SKM-1 treated with dmso at 0.1 percent for 144 hours (cell line): ENCODE results near the gene PATL2.
"Not testable (repeated sequence)": the region's sequence is repeated elsewhere in the genome, so short reads cannot be mapped to it uniquely, and the experiment has no call there.

Source experiments
- DNase-seq: peaks from one replicate; lab custom pipeline; 2025; ENCODE audit not compliant: unreplicated experiment; lab: John Stamatoyannopoulos, UW

Gene PATL2

DNA sequence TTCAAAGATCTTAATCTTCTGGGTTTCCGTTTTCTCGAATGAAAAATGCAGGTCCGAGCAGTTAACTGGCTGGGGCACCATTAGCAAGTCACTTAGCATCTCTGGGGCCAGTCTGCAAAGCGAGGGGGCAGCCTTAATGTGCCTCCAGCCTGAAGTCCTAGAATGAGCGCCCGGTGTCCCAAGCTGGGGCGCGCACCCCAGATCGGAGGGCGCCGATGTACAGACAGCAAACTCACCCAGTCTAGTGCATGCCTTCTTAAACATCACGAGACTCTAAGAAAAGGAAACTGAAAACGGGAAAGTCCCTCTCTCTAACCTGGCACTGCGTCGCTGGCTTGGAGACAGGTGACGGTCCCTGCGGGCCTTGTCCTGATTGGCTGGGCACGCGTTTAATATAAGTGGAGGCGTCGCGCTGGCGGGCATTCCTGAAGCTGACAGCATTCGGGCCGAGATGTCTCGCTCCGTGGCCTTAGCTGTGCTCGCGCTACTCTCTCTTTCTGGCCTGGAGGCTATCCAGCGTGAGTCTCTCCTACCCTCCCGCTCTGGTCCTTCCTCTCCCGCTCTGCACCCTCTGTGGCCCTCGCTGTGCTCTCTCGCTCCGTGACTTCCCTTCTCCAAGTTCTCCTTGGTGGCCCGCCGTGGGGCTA lies at the start of gene PATL2, which contains the start of gene B2M:
TSS of gene PATL2 (minus strand) at position 228 of the 647 bp plus-strand sequence. CDS start 34,833 bp downstream, outside the sequence.
TSS of gene B2M (plus strand) at position 422 of the 647 bp plus-strand sequence. CDS start at position 452, 30 bp downstream.
- peak; percentile 95 for DNase-seq

DNA sequence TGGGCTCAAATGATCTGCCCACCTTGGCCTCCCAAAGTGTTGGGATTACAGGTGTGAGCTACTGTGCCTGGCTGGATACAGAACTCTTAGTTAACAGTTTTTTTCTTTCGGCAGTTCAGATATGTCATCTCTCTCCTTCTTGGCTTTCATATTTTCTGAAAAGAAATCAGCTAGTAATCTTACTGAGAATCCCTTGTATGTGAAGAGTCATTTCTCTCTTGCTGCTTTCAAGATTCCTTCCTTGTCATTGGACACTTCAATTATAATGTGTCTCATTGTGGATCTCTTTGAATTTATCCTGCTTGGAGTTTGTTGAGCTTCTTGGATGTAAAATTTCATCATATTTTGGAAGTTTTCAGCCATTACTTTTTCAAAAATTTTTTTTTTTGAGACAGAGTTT lies 42.2 kb upstream of the PATL2 start:
- no peak for DNase-seq

DNA sequence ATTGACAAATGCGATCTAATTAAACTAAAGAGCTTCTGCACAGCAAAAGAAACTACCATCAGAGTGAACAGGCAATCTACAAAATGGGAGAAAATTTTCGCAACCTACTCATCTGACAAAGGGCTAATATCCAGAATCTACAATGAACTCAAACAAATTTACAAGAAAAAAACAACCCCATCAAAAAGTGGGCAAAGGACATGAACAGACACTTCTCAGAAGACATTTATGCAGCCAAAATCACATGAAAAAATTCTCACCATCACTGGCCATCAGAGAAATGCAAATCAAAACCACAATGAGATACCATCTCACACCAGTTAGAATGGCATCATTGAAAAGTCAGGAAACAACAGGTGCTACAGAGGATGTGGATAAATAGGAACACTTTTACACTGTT lies 32.3 kb upstream of the PATL2 start:
- not testable (repeated sequence) for DNase-seq

DNA sequence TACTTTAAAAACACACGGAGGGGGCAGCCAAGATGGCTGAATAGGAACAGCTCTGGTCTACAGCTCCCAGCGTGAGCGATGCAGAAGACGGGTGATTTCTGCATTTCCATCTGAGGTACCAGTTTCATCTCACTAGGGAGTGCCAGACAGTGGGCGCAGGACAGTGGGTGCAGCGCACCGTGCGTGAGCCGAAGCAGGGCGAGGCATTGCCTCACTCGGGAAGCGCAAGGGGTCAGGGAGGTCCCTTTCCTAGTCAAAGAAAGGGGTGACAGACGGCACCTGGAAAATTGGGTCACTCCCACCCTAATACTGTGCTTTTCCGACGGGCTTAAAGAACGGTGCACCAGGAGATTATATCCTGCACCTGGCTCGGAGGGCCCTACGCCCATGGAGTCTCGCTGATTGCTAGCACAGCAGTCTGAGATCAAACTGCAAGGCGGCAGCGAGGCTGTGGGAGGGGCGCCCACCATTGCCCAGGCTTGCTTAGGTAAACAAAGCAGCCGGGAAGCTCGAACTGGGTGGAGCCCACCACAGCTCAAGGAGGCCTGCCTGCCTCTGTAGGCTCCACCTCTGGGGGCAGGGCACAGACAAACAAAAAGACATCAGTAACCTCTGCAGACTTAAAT lies 28.2 kb upstream of the PATL2 start:
- not testable (repeated sequence) for DNase-seq

DNA sequence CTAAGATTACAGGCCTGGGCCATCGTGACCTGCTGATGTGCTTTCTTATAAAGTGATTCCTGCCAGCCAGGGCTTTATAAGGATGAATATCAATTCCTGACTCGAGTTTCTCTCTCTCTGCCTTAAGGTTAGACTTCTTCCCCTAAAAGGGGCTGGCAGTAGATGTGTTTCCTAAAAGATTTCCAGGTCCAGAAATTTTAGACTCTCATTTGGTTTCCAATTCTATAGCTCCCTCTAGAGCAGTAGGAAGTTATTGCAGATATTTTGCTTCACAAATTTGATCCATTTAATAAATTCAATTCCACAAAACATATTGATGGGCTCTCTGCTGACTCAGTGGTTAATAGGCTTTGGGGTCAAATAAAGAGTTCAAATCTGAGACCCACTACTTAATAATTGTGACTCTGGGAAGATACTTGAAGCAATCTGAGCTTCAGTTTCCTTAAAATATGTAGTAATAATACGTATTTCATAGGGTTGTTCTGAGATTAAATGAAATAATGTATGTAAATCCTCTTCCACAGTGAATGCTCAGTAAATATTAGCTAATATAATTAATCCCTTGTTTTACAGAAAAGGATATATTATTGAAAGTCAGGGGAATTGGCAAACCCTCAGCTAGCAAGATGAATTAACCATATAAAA lies 27.3 kb upstream of the PATL2 start:
- DNase-seq = peak; percentile 49

DNA sequence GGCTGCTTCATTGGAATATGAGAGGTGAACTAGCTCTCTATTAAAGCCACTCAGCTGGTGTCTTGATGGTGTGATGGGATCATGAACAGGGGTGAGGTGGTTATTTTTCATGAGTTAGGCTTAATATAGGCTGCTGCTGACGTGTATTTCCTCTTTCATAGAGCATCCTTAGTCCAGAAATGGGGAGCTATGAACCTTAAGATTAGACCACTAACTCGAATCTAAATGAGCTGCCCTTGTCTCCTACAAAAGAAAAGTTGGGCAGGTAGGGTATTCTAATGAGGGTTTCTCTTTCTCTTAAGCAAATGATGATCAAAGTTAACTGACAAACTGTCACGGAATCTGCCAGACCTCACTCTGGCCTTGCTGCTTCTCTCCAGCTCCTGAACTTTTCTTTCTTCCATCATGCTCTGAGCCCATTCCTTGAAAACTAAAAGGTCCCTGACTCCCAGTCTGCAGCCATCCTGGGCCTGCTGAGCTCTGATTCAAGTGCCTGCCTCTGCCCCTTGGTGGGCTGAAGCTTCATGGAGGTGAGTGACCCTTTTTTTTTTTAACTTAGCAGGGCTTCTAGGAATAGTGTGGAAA lies 25.1 kb upstream of the PATL2 start, which contains the start of gene TRIM69:
TSS of gene TRIM69 (plus strand) at position 348 of the 585 bp plus-strand sequence. CDS start at position 525, 177 bp downstream.
- no peak for DNase-seq

DNA sequence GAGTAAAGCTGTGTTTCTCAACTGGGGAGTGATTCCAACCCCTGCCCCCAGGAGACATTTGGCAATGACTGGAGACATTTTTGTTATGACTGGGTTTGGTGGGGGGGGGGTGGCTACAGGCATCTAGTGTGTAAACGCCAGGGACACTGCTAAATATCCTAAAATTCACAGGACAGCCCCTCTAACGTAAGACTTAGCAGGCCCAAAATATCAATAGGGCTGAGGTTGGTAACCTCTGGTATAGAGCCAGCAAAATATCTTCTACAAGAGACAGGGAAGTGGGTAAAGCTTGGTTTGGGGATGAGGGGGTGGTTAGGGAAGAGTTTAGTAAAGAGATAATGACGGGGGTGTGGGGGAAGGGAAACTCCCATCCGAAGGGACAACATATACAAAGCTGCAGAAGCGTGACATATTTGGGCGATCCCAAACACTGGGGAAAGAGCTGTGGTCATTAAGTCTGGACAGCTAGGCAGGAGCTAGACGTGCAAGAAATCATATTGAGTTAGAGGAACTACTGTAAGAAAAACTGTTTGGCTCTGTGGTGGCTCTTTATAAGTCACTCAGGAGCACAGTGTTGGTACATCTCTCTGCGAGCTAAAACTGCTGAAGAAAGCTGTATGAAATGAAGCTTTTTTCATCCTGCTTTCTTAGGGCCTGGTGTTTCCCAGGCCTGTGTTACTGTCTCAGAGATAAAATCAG lies 24.5 kb upstream of the PATL2 start:
- peak; percentile 41 for DNase-seq

DNA sequence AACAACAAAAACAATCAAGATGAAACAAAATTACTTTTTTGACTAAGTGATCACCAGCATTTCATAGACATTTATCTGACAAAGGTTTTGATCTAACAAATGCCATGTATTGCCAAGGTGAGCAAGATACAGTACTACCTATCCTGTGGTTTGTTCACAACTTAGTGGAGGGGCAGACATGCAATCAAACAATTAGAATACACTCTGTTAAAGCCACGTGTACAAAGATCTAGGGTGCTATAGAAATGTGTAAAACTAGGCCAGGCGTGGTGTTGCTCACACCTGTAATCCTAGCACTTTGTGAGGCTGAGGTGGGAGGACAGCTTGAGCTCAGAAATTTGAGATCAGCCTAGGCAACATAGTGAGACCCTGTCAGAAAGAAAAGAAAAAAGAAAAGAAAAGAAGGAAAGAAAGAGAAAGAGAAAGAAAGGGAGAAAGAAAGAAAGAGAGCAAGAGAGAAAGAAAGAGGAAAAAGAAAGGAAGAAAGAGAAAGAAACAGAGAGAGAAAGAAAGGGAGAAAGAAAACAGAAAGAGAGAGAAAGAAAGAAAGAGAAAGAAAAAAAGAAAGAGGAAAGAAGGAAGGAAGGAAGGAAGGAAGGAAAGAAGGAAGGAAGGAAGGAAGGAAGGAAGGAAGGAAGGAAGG lies 23.8 kb upstream of the PATL2 start:
- no peak for DNase-seq

DNA sequence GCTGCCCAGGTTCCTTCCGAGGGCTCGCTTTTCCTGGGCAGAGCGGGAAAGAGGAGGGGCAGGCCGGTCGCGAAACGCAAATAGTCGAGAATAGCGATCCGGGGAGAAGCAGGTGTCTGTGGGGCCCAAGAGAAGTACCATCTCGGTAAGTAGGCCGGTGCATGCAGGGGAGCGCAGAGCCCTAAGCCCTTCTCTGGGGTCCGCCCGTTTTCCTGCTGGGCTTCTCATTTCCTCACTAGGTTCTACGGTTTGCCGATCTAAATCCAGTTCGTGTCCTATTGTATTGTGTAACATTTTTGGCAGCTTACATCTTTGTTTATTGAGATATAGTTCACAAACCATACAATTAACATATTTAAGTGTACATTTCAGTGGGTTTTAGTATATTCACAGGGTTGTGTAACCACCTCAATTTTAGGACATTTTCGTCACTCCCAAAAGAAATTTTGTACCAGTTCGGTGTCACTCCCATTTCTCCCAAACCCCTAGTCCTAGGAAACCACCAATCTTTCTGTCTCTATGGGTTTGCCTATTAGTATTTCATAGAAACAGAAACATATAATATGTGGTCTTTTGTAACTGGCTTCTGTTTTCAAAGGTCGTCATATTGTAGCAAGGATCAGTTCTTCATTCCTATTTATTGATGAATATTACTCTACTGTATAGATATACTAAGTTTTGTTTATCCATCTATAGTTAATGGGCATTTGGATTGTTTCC lies 18.4 kb upstream of the PATL2 start:
- no peak for DNase-seq

DNA sequence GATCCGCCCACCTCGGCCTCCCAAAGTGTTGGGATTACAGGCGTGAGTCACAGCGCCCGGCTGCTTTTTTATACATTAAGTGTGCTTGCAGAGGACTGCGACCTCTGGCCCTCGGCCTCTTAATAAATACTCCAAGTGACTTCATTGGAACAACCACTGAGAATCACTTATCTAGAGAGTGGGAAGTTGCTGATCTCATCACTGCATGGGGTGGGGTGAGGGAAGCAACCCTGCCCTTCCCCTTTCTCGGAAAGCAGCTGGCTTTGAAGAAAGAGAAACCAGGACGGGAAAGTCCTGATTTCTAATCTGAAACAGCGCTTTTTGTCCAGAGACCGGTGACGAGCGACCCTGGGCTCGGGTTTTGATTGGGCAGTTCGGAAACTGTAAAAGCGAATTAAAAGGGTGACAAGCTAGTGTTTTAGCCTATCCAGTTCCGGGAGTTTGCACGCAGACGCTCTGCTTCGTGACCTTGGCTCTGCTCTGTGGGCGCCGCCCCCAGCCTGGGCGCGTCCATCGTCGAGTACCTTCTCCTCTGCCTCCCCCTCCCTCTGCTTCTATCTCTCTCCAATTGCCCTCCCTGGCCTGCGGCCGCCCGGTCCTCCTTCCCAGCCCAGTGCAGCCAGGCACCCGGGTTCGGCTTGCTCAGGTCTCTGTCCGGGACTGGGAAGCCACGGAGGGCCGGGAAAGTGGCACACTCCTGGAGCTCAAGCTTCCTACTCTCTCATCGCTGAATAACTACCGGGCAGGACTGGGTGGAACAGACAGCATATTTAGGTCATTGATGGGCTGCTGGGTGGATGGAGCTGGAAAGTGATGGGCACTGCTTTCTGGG lies 17.7 kb upstream of the PATL2 start:
- peak; percentile 98 for DNase-seq

DNA sequence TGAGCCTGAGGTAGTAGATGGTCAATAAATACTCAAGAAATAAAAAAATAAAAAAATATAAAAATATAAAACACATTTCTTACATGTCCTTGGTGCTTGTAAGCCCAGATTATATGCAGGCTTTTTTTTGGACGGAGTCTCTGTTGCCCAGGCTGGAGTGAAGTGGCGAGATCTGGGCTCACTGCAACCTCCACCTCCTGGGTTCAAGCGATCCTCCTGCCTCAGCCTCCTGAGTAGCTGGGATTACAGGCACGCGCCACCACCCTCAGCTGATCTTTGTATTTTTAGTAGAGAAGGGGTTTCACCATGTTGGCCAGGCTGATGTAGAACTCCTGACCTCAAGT lies 17.1 kb upstream of the PATL2 start:
- not testable (repeated sequence) for DNase-seq

DNA sequence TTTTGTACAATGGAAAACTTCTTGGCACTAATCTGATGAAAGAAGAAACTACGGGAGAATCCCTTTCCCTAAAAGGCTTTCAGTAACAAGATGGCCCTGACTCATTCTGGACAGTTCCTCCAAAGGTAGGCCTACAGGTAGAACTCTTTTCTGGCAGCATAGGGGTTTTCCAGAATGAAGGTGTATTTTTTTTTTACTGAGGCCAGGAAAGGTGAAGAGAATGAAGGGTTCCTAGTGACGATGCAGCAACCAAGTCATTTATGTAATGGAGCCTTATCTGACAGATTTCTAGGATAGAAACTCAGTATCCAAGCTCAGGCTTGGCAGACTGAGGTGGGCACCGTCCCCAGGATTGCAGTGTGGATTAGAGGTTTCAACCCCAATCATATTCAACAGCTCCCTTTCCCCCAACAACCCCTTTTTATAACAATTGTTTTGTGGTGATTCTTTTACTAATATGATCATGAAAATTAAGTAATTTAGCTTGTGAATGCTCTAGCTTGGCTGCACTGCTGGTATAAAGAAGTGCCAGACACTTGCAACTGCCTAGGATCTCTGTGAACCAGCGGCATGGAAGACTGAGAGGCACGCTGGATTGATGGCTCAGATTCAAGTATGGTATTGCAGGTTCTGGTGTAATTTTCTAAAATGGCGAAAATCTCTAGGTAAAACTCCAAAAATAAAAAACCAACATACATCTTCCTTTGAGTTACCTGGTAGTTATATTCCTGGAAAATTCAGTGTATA lies 16.5 kb upstream of the PATL2 start:
- DNase-seq = no peak

DNA sequence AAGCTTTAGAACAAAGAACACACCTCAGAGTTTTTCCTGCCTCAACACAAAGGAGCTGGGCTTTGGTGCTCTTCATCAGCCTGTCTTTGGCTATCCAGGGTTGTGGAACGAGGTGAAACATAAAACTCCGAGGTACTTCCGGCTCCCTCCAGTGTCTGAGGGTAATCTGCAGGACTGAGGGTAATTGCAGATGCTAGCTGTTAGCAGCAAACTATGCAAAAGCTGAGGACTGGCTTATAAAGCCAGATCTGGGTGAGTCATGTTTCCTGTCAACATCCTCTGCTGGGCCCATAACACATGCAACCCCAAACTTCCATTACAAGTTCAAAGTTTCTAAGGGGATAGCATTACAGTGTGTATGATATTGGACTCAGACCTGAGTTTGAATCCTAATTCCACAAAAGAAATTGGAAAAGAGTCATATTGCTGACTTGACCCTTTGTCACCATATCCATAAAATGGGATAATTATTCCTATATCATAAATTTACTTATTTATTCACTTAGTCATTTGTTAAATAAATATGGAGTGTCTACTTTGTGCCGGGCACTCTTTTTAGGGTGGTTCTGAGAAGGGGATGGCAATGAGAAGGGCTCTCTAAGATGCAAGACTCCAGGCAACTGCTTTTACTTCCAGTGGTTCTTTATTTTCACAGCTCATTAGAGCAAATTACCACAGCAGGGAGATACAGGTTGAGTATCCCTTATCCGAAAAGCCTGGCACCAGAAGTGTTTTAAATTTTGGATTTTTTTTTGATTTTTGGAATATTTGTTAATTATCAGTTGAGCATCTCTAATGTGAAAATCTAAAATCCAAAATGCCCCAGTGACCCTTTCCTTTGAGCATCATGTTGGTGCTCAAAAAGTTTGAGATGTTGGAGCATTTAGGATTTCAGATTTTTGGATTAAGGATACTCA lies 15.7 kb upstream of the PATL2 start:
- DNase-seq = peak; percentile 67

DNA sequence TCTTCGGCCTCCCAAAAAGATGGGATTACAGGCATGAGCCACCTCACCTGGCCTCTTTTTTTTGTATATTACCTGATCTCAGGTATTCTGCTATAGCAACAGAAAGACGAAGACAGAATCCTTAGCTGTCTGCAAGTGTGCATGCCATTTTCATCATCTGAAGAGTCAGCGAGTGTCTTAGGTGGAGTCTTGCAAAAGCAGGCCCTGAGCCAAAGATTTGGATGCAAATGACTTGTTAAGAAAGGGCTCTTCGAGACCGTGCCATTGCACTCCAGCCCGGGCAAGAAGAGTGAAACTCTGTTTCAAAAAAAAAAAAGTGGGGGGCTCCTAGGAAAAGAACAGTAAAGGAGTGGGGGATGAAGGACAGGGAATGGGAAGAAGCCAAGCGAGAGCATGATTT lies 15.0 kb upstream of the PATL2 start:
- DNase-seq = no peak

DNA sequence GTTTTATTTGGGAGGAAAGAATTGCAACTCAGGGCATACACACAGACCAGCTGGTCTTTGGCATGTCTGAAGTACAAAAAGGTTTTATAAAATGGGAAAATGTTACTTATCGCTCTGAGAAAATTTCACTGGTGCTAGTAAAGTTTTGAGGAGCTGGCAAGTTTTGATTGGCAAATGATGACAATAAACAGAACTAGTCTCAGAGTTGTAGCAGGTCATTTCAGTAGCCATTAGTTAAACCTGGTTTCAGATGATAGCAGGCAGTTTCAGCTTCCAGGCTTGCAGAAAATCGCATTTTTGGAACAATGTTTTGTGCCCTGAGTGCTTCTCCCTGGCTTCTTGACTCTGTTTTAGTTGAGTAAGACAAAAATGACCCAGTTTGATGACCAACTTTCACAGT lies 10.9 kb upstream of the PATL2 start:
- no peak for DNase-seq

DNA sequence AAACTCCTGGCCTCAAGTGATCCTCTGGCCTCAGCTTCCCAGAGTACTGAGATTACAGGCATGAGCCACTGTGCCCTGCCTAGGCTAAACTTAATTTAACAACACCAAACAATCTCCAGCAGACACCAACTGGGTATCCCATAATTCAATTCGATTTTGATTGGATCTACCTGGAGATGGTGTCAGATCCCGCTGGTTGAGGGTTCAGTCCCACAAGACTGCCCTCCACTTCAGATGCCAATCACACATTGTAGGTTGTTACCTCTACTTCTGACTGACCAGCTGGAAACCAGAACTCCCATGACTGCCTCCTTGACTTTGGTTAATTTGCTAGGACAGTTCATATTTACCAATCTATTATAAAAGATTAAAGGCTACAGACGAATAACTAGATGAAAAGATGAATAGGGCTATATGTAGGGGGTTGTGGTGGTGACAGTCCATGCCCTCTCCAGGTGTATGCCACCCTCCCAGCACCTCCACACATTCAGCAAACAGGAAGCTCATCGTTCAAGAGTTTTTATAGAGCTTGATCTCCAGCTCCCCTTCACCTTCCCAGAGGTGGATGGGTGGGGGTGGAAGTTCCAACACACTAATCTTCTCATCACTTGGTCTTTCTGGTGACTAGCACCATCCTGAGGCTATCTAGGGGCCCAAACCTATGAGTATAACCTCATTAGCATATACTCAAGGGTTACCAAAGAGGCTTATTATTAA lies 9.5 kb upstream of the PATL2 start:
- no peak for DNase-seq

DNA sequence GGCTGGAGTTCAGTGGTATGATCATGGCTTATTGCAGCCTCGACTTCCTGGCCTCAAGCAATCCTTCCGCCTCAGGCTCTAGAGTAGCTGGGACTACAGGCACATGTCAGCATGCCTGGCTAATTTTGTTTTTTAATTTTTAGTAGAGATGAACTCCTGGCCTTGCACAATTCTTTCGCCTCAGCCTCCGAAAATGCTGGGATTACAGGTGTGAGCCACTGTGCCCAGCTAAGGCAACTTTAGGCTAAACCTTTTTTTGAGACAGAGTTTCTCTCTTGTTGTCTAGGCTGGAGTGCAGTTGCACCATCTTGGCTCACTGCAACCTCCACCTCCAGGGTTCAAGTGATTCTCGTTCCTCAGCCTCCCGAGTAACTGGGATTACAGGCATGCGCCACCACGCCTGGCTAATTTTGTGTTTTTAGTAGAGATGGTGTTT lies 8.9 kb upstream of the PATL2 start:
- DNase-seq = not testable (repeated sequence)
